Fibroblast of lung (primary cell): ENCODE results near the gene PSMD8. TPM values are rescaled to one million over a fixed set of nuclear protein-coding genes. Genes with fewer than 3 reads are reported as not detected.
"Not testable (repeated sequence)": the region's sequence is repeated elsewhere in the genome, so short reads cannot be mapped to it uniquely, and the experiment has no call there.

ENCODE experiments used
- DNase-seq, 2 donors: peaks; one replicate each; pipeline versions ENCODE4 v3.0.0 to v3.0.0-alpha.2; 2010; ENCODE audit warnings: low read depth in 2 of 2
- H2AFZ ChIP-seq: 2 replicates; pipeline ENCODE4 v1.5.1; 2012; ENCODE audit warnings: low read length, control low read depth, inconsistent platforms
- H3K27ac ChIP-seq: 2 replicates; pipeline ENCODE4 v1.5.1; 2011; ENCODE audit warnings: low read length, control low read depth; ENCODE audit not compliant: insufficient read depth
- H3K27me3 ChIP-seq: 2 replicates; pipeline ENCODE4 v1.5.1; 2011; ENCODE audit warnings: mild to moderate bottlenecking, low read length; ENCODE audit not compliant: control insufficient read depth, insufficient read depth
- H3K36me3 ChIP-seq: 2 replicates; pipeline ENCODE4 v1.5.1; 2011; ENCODE audit warnings: low read length; ENCODE audit not compliant: control insufficient read depth, insufficient read depth
- H3K4me1 ChIP-seq: 2 replicates; pipeline ENCODE4 v1.5.1; 2011; ENCODE audit warnings: low read length; ENCODE audit not compliant: control insufficient read depth, insufficient read depth; ENCODE audit errors: extremely low read depth
- H3K4me2 ChIP-seq: 2 replicates; pipeline ENCODE4 v1.5.1; 2011; ENCODE audit warnings: low read length, control low read depth; ENCODE audit not compliant: insufficient read depth; ENCODE audit errors: extremely low read depth
- H3K4me3 ChIP-seq, 4 experiments: fragments of 200-600 bp in 1 of 4; sonication (generic) in 1 of 4; replicated peaks in 1 of 4; 2 replicates each; pipeline ENCODE4 v1.5.1; 2011 to 2016; ENCODE audit warnings: low read length in 4 of 4, low read depth in 3 of 4, mild to moderate bottlenecking in 3 of 4, control low read depth in 2 of 4, inconsistent platforms in 1 of 4, mixed read lengths in 1 of 4; ENCODE audit not compliant: insufficient read depth in 1 of 4; ENCODE audit errors: control extremely low read depth in 1 of 4
- H3K79me2 ChIP-seq: 2 replicates; pipeline ENCODE4 v1.5.1; 2012; ENCODE audit warnings: mild to moderate bottlenecking, low read length, inconsistent platforms; ENCODE audit not compliant: control insufficient read depth, insufficient read depth
- H3K9ac ChIP-seq: 2 replicates; pipeline ENCODE4 v1.5.1; 2011; ENCODE audit warnings: mild to moderate bottlenecking, low read length, control low read depth; ENCODE audit not compliant: insufficient read depth
- H3K9me3 ChIP-seq: 2 replicates; pipeline ENCODE4 v1.5.1; 2012; ENCODE audit warnings: low read depth, low read length; ENCODE audit not compliant: control insufficient read depth, insufficient read depth
- H4K20me1 ChIP-seq: 2 replicates; pipeline ENCODE4 v1.5.1; 2011; ENCODE audit warnings: low read length; ENCODE audit not compliant: control insufficient read depth, insufficient read depth; ENCODE audit errors: extremely low read depth
- CTCF ChIP-seq, 2 donors: IDR thresholded peaks in 1 of 2; conservative IDR thresholded peaks in 1 of 2; 1 replicate in 1 of 2; 2 replicates in 1 of 2; pipeline ENCODE4 v1.5.1; 2011 to 2012; ENCODE audit warnings: low read length in 2 of 2, control low read depth in 1 of 2, inconsistent platforms in 1 of 2, low read depth in 1 of 2, mild to moderate bottlenecking in 1 of 2
- EZH2 ChIP-seq: IDR thresholded peaks from 2 replicates; pipeline ENCODE4 v1.5.1; 2012; ENCODE audit warnings: low read length, control low read depth, mild to moderate bottlenecking; ENCODE audit errors: missing control alignments
- polyA plus RNA-seq, 2 donors: library from polyadenylated mRNA; depleted of rRNA in 1 of 2; stranded (reverse) in 1 of 2; unstranded in 1 of 2; fragments of >200 nt; gene quantifications; 2 replicates each; pipeline ENCODE4 v1.2.1, GENCODE V29; 2011 to 2012; ENCODE audit warnings: missing spikeins in 1 of 2
- total RNA-seq: library from RNA; depleted of rRNA; stranded (reverse); fragments of >200 nt; gene quantifications from 2 replicates; pipeline ENCODE4 v1.2.1, GENCODE V29; 2014

Gene PSMD8
- total and polyA plus RNA-seq, 2 donors (not counting 1 experiment from before 2014, with no cell fraction given): 217 to 287 TPM

DNA sequence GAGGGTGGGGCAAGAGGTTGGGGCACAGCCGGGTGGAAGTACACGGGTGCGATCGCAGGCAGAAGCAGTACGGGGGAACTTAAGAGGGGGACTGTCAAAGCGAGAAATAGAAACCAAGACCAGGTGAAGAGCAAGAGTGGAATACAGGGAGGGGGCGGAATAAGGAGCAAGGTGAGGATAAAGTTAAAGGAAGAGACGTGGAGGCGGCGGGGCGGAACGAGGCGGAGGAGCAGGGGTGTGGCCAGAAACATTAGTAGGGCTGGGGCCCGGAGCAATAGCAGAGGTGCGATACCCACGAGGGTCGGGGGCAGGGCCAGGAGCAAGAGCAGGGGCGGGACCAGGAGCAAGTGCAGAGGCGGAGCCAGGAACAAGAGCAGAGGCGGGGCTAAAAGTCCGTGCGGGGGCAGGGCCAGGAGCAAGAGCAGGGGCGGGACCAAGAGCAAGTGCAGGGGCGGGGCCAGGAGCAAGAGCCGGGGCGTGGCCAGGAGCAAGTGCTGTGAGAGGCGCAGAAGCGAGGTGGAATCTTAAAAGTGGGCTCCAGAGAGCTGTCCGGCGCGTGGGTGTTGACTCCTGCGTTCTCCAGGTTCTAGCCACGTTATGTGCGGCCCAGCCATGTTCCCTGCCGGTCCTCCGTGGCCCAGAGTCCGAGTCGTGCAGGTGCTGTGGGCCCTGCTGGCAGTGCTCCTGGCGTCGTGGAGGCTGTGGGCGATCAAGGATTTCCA, 37.6 kb upstream of the PSMD8 start:
- no peaks in the 10 kb centered on the region for H3K27me3 ChIP-seq
- peaks cover 2% of the 10 kb centered on the region for H3K4me1 ChIP-seq
- no peaks in the 10 kb centered on the region for H4K20me1 ChIP-seq
- peak overlapping the region; percentile 84 to 93 (median 92) for H3K4me3 ChIP-seq
- no peaks in the 10 kb centered on the region for H3K9me3 ChIP-seq
- no peaks in the 10 kb centered on the region for H3K36me3 ChIP-seq
- H3K27ac ChIP-seq: peak overlapping the region; percentile 69
- no peak overlapping the region for H3K9ac ChIP-seq
- H3K79me2 ChIP-seq: no peaks in the 10 kb centered on the region
- no peak for TF ChIP-seq EZH2
- no peak for TF ChIP-seq CTCF (conservative IDR thresholded peaks at IDR 0.05 in 1 of 2, IDR thresholded peaks at IDR 0.05 in 1 of 2; ENCODE audit: low read depth in 1 of 2, low read length in 2 of 2)
- DNase-seq: peak; percentile 86 to 87
- peak overlapping the region; percentile 100 for H3K4me2 ChIP-seq
- peak overlapping the region; percentile 96 for H2AFZ ChIP-seq

DNA sequence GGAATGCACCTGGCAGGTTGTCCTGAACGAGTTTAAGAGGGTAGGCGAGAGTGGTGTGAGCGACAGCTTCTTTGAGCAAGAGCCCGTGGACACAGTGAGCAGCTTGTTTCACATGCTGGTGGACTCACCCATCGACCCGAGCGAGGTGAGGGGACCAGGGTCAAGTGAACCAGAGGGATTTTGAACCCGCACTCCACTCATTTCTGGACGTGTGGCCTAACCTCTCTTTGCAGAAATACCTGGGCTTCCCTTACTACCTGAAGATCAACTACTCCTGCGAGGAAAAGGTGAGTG, 37.1 kb upstream of the PSMD8 start:
- H3K4me3 ChIP-seq: peak overlapping the region in 3 of 4 experiments; percentile 3 to 90 (median 19)
- DNase-seq: no peak

GRCh38 chr19:38339011-38339410, 35.4 kb upstream of the PSMD8 start:
- not testable (repeated sequence) for H3K27ac ChIP-seq

More for the DNA sequence above, 37.1 kb upstream of the PSMD8 start:
- Histone ChIP-seq H3K27ac (no peak overlapping the region), H3K4me1 (peaks cover 2% of the 10 kb centered on the region), H3K9me3 (no peaks in the 10 kb centered on the region), H3K4me2 (peak overlapping the region; percentile 100), H3K79me2 (no peaks in the 10 kb centered on the region), H3K27me3 (no peaks in the 10 kb centered on the region), H3K9ac (no peak overlapping the region), H3K36me3 (no peaks in the 10 kb centered on the region), H2AFZ (peak overlapping the region; percentile 60), H4K20me1 (no peaks in the 10 kb centered on the region)
- no peak for TF ChIP-seq CTCF (conservative IDR thresholded peaks at IDR 0.05 in 1 of 2, IDR thresholded peaks at IDR 0.05 in 1 of 2; ENCODE audit: low read depth in 1 of 2, low read length in 2 of 2)
- TF ChIP-seq EZH2: no peak

More at GRCh38 chr19:38339011-38339410, 35.4 kb upstream of the PSMD8 start:
- H3K4me1 ChIP-seq, H3K9ac ChIP-seq, H3K4me3 ChIP-seq, H3K4me2 ChIP-seq, H3K36me3 ChIP-seq, H4K20me1 ChIP-seq, H3K27me3 ChIP-seq, H2AFZ ChIP-seq, H3K9me3 ChIP-seq, H3K79me2 ChIP-seq: not testable (repeated sequence)
- peak in 1 of 2 donors; percentile 39 for DNase-seq
